ENCODE measurements around the gene MT1X.
"Not testable (repeated sequence)": the region's sequence is repeated elsewhere in the genome, so short reads cannot be mapped to it uniquely, and the experiment has no call there.

Gene MT1X

DNA sequence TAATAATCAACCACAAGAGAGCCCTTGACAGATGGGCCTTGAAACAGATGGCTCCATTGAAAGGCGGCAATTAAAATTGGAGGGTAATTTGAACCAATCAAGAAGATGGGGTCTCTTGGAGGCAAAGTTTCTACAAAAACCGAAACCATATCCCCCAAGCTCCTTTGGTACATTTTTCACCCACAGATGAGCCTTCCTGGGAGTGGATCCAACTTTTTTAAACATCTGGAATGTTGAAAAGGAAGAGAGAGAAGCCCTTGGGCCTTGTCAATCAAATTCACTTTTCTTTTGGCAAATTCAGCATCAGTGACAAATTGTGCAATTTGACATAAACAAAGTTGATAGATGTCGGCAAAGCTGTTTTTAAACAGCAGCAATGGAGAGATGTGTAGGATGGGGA, 34.5 kb downstream of the MT1X start:
- Histone ChIP-seq H3K9me3 (ENCODE audit: low read length) (no peaks in the 10 kb centered on the region), H3K4me1 (ENCODE audit: insufficient read depth, low read length) (no peaks in the 10 kb centered on the region), H2AFZ (ENCODE audit: low read depth, low read length) (no peak overlapping the region), H3K4me3 (ENCODE audit: low read length) (no peak overlapping the region), H3K27me3 (ENCODE audit: insufficient read depth, low read length) (peaks cover 4% of the 10 kb centered on the region), H3K36me3 (ENCODE audit: insufficient read depth, low read length) (no peaks in the 10 kb centered on the region)

DNA sequence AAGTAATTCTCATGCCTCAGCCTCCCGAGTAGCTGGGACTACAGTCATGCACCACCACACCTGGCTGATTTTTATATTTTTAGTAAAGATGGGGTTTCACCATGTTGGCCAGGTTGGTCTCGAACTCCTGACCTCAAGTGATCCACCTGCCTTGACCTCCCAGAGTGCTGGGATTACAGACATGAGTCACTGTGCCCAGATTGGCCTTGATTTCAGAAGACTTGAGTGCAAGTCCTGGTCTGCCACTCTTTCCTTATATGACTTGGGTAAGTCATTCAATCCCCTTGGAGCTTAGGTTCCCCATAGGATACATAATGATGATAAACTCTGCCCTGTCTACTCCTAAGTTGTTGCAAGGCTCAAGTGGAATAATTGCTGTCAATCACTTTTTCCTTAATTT, 35.3 kb downstream of the MT1X start:
- H3K36me3 ChIP-seq (ENCODE audit: insufficient read depth, low read length); H3K27me3 ChIP-seq (ENCODE audit: insufficient read depth, low read length); H3K4me3 ChIP-seq (ENCODE audit: low read length): not testable (repeated sequence)

DNA sequence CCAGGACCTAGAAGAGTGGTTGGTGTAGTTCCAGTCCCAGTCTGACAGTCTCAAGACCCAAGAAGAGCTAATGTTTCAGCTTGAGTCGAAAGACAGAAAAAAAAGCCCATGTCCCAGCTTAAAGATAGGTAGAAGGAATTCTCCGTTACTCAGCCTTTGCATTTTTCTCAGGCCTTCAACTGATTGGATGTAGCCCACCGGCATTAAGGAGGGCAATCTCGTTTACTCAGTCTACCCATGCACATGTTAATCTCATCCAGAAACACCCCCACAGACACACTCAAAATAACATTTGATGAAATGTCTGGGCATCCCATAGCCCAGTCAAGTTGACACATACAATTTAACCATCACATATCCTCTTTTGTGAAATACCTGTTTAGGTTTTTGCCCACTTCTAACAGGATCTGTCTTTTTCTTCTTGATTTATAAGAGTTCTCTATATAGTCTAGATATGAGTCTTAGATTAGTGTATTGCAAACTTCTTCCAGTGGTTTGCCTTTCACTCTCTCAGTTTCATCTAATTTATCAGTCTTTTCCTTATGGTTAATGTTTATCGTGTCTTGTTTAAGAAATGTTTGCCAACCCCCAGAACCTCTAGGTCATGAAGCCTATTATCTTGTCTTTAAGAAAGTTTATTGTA, 40.1 kb downstream of the MT1X start:
- no peaks in the 10 kb centered on the region for H3K36me3 ChIP-seq (ENCODE audit: insufficient read depth, low read length)
- H3K4me1 ChIP-seq (ENCODE audit: insufficient read depth, low read length), result no peaks in the 10 kb centered on the region
- no peak overlapping the region for H3K4me3 ChIP-seq (ENCODE audit: low read length)
- H3K9me3 ChIP-seq (ENCODE audit: low read length), result no peaks in the 10 kb centered on the region
- no peak overlapping the region for H2AFZ ChIP-seq (ENCODE audit: low read depth, low read length)
- no peaks in the 10 kb centered on the region for H3K27me3 ChIP-seq (ENCODE audit: insufficient read depth, low read length)

More for the DNA sequence above, 35.3 kb downstream of the MT1X start:
- H3K4me1 ChIP-seq (ENCODE audit: insufficient read depth, low read length); H3K9me3 ChIP-seq (ENCODE audit: low read length); H2AFZ ChIP-seq (ENCODE audit: low read depth, low read length): not testable (repeated sequence)

- Histone ChIP-seq H3K4me3 (ENCODE audit: low read length) (no peak overlapping the region), H2AFZ (ENCODE audit: low read depth, low read length) (no peak overlapping the region), H3K27me3 (ENCODE audit: insufficient read depth, low read length) (no peaks in the 10 kb centered on the region), H3K36me3 (ENCODE audit: insufficient read depth, low read length) (no peaks in the 10 kb centered on the region), H3K9me3 (ENCODE audit: low read length) (no peaks in the 10 kb centered on the region), H3K4me1 (ENCODE audit: insufficient read depth, low read length) (peaks cover 5% of the 10 kb centered on the region)
Observed at GRCh38 chr16:56724191-56724590, 41.9 kb downstream of the MT1X start.

GRCh38 chr16:56726283-56726682, 44.0 kb downstream of the MT1X start:
- Histone ChIP-seq H3K4me3 (ENCODE audit: low read length) (no peak overlapping the region), H2AFZ (ENCODE audit: low read depth, low read length) (no peak overlapping the region), H3K9me3 (ENCODE audit: low read length) (no peaks in the 10 kb centered on the region), H3K36me3 (ENCODE audit: insufficient read depth, low read length) (no peaks in the 10 kb centered on the region), H3K4me1 (ENCODE audit: insufficient read depth, low read length) (peaks cover 15% of the 10 kb centered on the region), H3K27me3 (ENCODE audit: insufficient read depth, low read length) (no peaks in the 10 kb centered on the region)

DNA sequence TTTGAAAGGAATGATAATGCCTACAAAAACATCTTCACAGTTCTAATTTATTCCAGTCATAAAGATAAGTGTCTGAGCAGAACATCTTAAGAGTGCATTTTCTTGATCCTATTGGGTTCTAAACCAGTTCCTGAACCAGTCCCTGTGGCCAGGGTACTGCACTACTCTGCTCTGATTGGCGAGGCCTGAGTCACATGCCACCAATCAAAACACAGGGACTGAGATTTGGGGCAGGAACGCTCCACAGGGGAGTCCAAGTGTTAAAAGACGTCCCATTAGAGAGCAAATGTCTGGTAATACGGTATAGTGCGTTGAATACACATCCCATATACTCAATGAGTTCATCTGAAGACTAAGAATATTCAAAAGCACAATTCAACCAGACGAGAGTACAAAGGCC, 44.7 kb downstream of the MT1X start:
- no peaks in the 10 kb centered on the region for H3K36me3 ChIP-seq (ENCODE audit: insufficient read depth, low read length)
- H3K9me3 ChIP-seq (ENCODE audit: low read length), result no peaks in the 10 kb centered on the region
- H3K4me1 ChIP-seq (ENCODE audit: insufficient read depth, low read length), result peaks cover 15% of the 10 kb centered on the region
- H3K27me3 ChIP-seq (ENCODE audit: insufficient read depth, low read length), result no peaks in the 10 kb centered on the region
- no peak overlapping the region for H3K4me3 ChIP-seq (ENCODE audit: low read length)
- no peak overlapping the region for H2AFZ ChIP-seq (ENCODE audit: low read depth, low read length)

- no peak overlapping the region for H3K4me3 ChIP-seq (ENCODE audit: low read length)
- no peak overlapping the region for H2AFZ ChIP-seq (ENCODE audit: low read depth, low read length)
- no peaks in the 10 kb centered on the region for H3K27me3 ChIP-seq (ENCODE audit: insufficient read depth, low read length)
- peaks cover 15% of the 10 kb centered on the region for H3K4me1 ChIP-seq (ENCODE audit: insufficient read depth, low read length)
- H3K36me3 ChIP-seq (ENCODE audit: insufficient read depth, low read length), result no peaks in the 10 kb centered on the region
- no peaks in the 10 kb centered on the region for H3K9me3 ChIP-seq (ENCODE audit: low read length)
Observed at GRCh38 chr16:56728027-56728426, 45.8 kb downstream of the MT1X start.

GRCh38 chr16:56728980-56729734, 46.9 kb downstream of the MT1X start:
- H3K9me3 ChIP-seq (ENCODE audit: low read length), result no peaks in the 10 kb centered on the region
- peaks cover 15% of the 10 kb centered on the region for H3K4me1 ChIP-seq (ENCODE audit: insufficient read depth, low read length)
- no peaks in the 10 kb centered on the region for H3K36me3 ChIP-seq (ENCODE audit: insufficient read depth, low read length)
- H3K4me3 ChIP-seq (ENCODE audit: low read length), result peak overlapping the region; percentile 92
- H2AFZ ChIP-seq (ENCODE audit: low read depth, low read length), result peak overlapping the region; percentile 79
- no peaks in the 10 kb centered on the region for H3K27me3 ChIP-seq (ENCODE audit: insufficient read depth, low read length)

GRCh38 chr16:56729735-56730662, 47.7 kb downstream of the MT1X start, which contains the start of gene NUP93:
Gene NUP93, plus strand, starts transcription at chr16:56730129. Its CDS starts 18,119 bp downstream, at chr16:56748248.
- Histone ChIP-seq H3K4me3 (ENCODE audit: low read length) (peak within 1 kb of the TSS; percentile 92), H3K36me3 (ENCODE audit: insufficient read depth, low read length) (no peaks in the 10 kb centered on the region), H2AFZ (ENCODE audit: low read depth, low read length) (peak within 1 kb of the TSS; percentile 79), H3K9me3 (ENCODE audit: low read length) (no peaks in the 10 kb centered on the region), H3K27me3 (ENCODE audit: insufficient read depth, low read length) (no peaks in the 10 kb centered on the region), H3K4me1 (ENCODE audit: insufficient read depth, low read length) (peaks cover 15% of the 10 kb centered on the region)

- H3K36me3 ChIP-seq (ENCODE audit: insufficient read depth, low read length), result no peaks in the 10 kb centered on the region
- H3K4me3 ChIP-seq (ENCODE audit: low read length), result no peak overlapping the region
- peaks cover 15% of the 10 kb centered on the region for H3K4me1 ChIP-seq (ENCODE audit: insufficient read depth, low read length)
- no peak overlapping the region for H2AFZ ChIP-seq (ENCODE audit: low read depth, low read length)
- no peaks in the 10 kb centered on the region for H3K9me3 ChIP-seq (ENCODE audit: low read length)
- H3K27me3 ChIP-seq (ENCODE audit: insufficient read depth, low read length), result no peaks in the 10 kb centered on the region
Observed at GRCh38 chr16:56732366-56732765, 50.1 kb downstream of the MT1X start.

- Histone ChIP-seq H3K4me1 (ENCODE audit: insufficient read depth, low read length) (peaks cover 15% of the 10 kb centered on the region), H2AFZ (ENCODE audit: low read depth, low read length) (no peak overlapping the region), H3K4me3 (ENCODE audit: low read length) (no peak overlapping the region), H3K9me3 (ENCODE audit: low read length) (no peaks in the 10 kb centered on the region), H3K27me3 (ENCODE audit: insufficient read depth, low read length) (no peaks in the 10 kb centered on the region), H3K36me3 (ENCODE audit: insufficient read depth, low read length) (no peaks in the 10 kb centered on the region)
Observed at GRCh38 chr16:56732832-56733231, 50.6 kb downstream of the MT1X start.

Measured in neuron (in vitro differentiated cells).